Right lung (tissue), 5 donors: ENCODE measurements around the gene DBH. TPM values are rescaled to one million over a fixed set of nuclear protein-coding genes. Genes with fewer than 3 reads are reported as not detected.
"Not testable (repeated sequence)": the region's sequence is repeated elsewhere in the genome, so short reads cannot be mapped to it uniquely, and the experiment has no call there.

Experiments used
- DNase-seq, 2 donors: peaks; one replicate each; pipeline ENCODE4 v3.0.0-alpha.2; 2013
- polyA plus RNA-seq, 5 donors: library from polyadenylated mRNA; unstranded; fragments of 120-200 nt; gene quantifications; one replicate each; pipeline versions ENCODE4 v1.2.1 to v1.2.3, GENCODE V29; 2013; ENCODE audit warnings: inconsistent platforms in 1 of 5, low replicate concordance in 1 of 5; ENCODE audit not compliant: insufficient read length in 5 of 5, insufficient read depth in 1 of 5

DBH gene
- polyA plus RNA-seq, 5 donors: 1.1 to 2.2 (median 1.5) TPM

- no peak for DNase-seq
These were observed 29.4 kb downstream of the DBH start for GRCh38 chr9:133665535-133665934.

GRCh38 chr9:133666387-133666786 lies 30.2 kb downstream of the DBH start:
- no peak for DNase-seq

GRCh38 chr9:133666845-133667244 lies 30.7 kb downstream of the DBH start:
- no peak for DNase-seq

- no peak for DNase-seq
These were observed 31.7 kb downstream of the DBH start for GRCh38 chr9:133667759-133668450.

GRCh38 chr9:133669182-133669801 lies 33.1 kb downstream of the DBH start:
- DNase-seq: no peak

- no peak for DNase-seq
These were observed 34.3 kb downstream of the DBH start for GRCh38 chr9:133670466-133670865.

- DNase-seq: no peak
These were observed 35.2 kb downstream of the DBH start for GRCh38 chr9:133671371-133671770.

- DNase-seq: no peak
These were observed 36.5 kb downstream of the DBH start for GRCh38 chr9:133672503-133673257.

- no peak for DNase-seq
These were observed 37.1 kb downstream of the DBH start for GRCh38 chr9:133673258-133673655.

- DNase-seq: no peak
These were observed 37.9 kb downstream of the DBH start for GRCh38 chr9:133674091-133674490.

GRCh38 chr9:133675796-133676195 lies 39.6 kb downstream of the DBH start:
- not testable (repeated sequence) for DNase-seq

GRCh38 chr9:133676450-133676849 lies 40.3 kb downstream of the DBH start:
- DNase-seq: no peak

- no peak for DNase-seq
These were observed 41.2 kb downstream of the DBH start for GRCh38 chr9:133677126-133678010.

- no peak for DNase-seq
These were observed 42.9 kb downstream of the DBH start for GRCh38 chr9:133679056-133679455.

GRCh38 chr9:133679466-133680061 lies 43.4 kb downstream of the DBH start:
- no peak for DNase-seq

- no peak for DNase-seq
These were observed 44.2 kb downstream of the DBH start for GRCh38 chr9:133680250-133680975.

GRCh38 chr9:133680976-133681657 lies 45.0 kb downstream of the DBH start:
- no peak for DNase-seq

GRCh38 chr9:133681658-133682306 lies 45.6 kb downstream of the DBH start:
- no peak for DNase-seq

GRCh38 chr9:133682818-133683585 lies 46.8 kb downstream of the DBH start:
- no peak for DNase-seq
